WTC11 (cell line): ENCODE data around the gene STS. TPM values are rescaled to one million over a fixed set of nuclear protein-coding genes. Genes with fewer than 3 reads are reported as not detected.

Experiments
- ATAC-seq: fragments of 200-7000 bp; cut with Tn5 transposase; 2 replicates; pipeline ENCODE4 v1.10.0; 2021; ENCODE audit warnings: mild to moderate bottlenecking, moderate library complexity
- CTCF ChIA-PET: fragments of 300-600 bp; sonication (Branson Sonifier 250); formaldehyde crosslinking; loops from one replicate; lab custom pipeline; 2021; ENCODE audit warnings: antibody characterized with exemption; lab: Charles Lee
- POLR2A ChIA-PET: fragments of 350-600 bp; sonication (Branson Sonifier 250); formaldehyde crosslinking; loops from one replicate; lab custom pipeline; 2021; ENCODE audit warnings: antibody characterized with exemption; lab: Charles Lee
- DNase-seq: peaks from one replicate; pipeline ENCODE4 v3.0.0; 2021; ENCODE audit warnings: low spot score
- H3K27ac Mint-ChIP-seq: 2 replicates; pipeline ENCODE4 v1.8.0; 2021; ENCODE audit warnings: mixed read lengths
- H3K27me3 Mint-ChIP-seq: 2 replicates; pipeline ENCODE4 v1.8.0; 2021; ENCODE audit warnings: low read depth, mild to moderate bottlenecking, moderate library complexity, mixed read lengths
- H3K36me3 Mint-ChIP-seq: 2 replicates; pipeline ENCODE4 v1.8.0; 2021; ENCODE audit warnings: mixed read lengths
- H3K4me1 Mint-ChIP-seq: 2 replicates; pipeline ENCODE4 v1.8.0; 2022; ENCODE audit warnings: mixed read lengths
- H3K4me3 Mint-ChIP-seq: 2 replicates; pipeline ENCODE4 v1.8.0; 2021; ENCODE audit warnings: mild to moderate bottlenecking, moderate library complexity, mixed read lengths
- H3K9me3 Mint-ChIP-seq: 2 replicates; pipeline ENCODE4 v1.8.0; 2021; ENCODE audit warnings: mixed read lengths
- ATF6 ChIP-seq: sonication (generic); formaldehyde crosslinking; IDR thresholded peaks from 2 replicates; pipeline ENCODE4 v1.8.1; 2023; ENCODE audit warnings: mild to moderate bottlenecking, missing genetic modification reagents
- CDX4 ChIP-seq: fragments of 250-450 bp; sonication (Bioruptor Pico); IDR thresholded peaks from 2 replicates; pipeline ENCODE4 v1.9.0; 2021; ENCODE audit warnings: moderate library complexity, mild to moderate bottlenecking, inconsistent platforms, borderline replicate concordance
- CTCF ChIP-seq: fragments of 200-600 bp; IDR thresholded peaks from 2 replicates; pipeline ENCODE4 v1.8.0; 2022; ENCODE audit warnings: antibody characterized with exemption
- E2F4 ChIP-seq: sonication (generic); formaldehyde crosslinking; IDR thresholded peaks from 2 replicates; pipeline ENCODE4 v1.8.1; 2022; ENCODE audit warnings: low read depth, mild to moderate bottlenecking, moderate library complexity, missing genetic modification reagents, borderline replicate concordance
- E2F5 ChIP-seq: sonication (generic); formaldehyde crosslinking; IDR thresholded peaks from 2 replicates; pipeline ENCODE4 v1.8.1; 2022; ENCODE audit warnings: mild to moderate bottlenecking, moderate library complexity, missing genetic modification reagents
- FOXJ3 ChIP-seq: sonication (generic); formaldehyde crosslinking; IDR thresholded peaks from 2 replicates; pipeline ENCODE4 v1.9.0; 2021; ENCODE audit warnings: missing genetic modification reagents, mild to moderate bottlenecking, borderline replicate concordance
- IRF2 ChIP-seq: sonication (generic); formaldehyde crosslinking; IDR thresholded peaks from 2 replicates; pipeline ENCODE4 v1.8.0; 2022; ENCODE audit warnings: low read depth, missing genetic modification reagents, borderline replicate concordance
- KAT7 ChIP-seq: sonication (generic); formaldehyde crosslinking; IDR thresholded peaks from 2 replicates; pipeline ENCODE4 v1.8.1; 2023; ENCODE audit warnings: missing genetic modification reagents, mild to moderate bottlenecking, borderline replicate concordance
- MAX ChIP-seq: sonication (generic); formaldehyde crosslinking; IDR thresholded peaks from 2 replicates; pipeline ENCODE4 v1.8.0; 2022; ENCODE audit warnings: mild to moderate bottlenecking, missing genetic modification reagents
- MXD4 ChIP-seq: fragments of 250-450 bp; sonication (Bioruptor Pico); IDR thresholded peaks from 2 replicates; pipeline ENCODE4 v1.8.0; 2021; ENCODE audit warnings: mild to moderate bottlenecking, moderate library complexity, borderline replicate concordance
- NR1H2 ChIP-seq: sonication (generic); formaldehyde crosslinking; IDR thresholded peaks from 2 replicates; pipeline ENCODE4 v1.9.0; 2021; ENCODE audit warnings: mild to moderate bottlenecking, moderate library complexity, missing genetic modification reagents
- PRDM15 ChIP-seq: sonication (generic); formaldehyde crosslinking; IDR thresholded peaks from 2 replicates; pipeline ENCODE4 v1.8.0; 2022; ENCODE audit warnings: missing genetic modification reagents
- SMAD3 ChIP-seq: sonication (generic); formaldehyde crosslinking; IDR thresholded peaks from 2 replicates; pipeline ENCODE4 v1.8.0; 2022; ENCODE audit warnings: missing genetic modification reagents, mild to moderate bottlenecking, borderline replicate concordance
- SP1 ChIP-seq: sonication (generic); formaldehyde crosslinking; conservative IDR thresholded peaks from 2 replicates; pipeline ENCODE4 v1.8.1; 2022; ENCODE audit warnings: missing genetic modification reagents
- TEAD4 ChIP-seq: sonication (generic); formaldehyde crosslinking; IDR thresholded peaks from 2 replicates; pipeline ENCODE4 v1.8.0; 2022; ENCODE audit warnings: mild to moderate bottlenecking, missing genetic modification reagents
- ZNF138 ChIP-seq: sonication (generic); formaldehyde crosslinking; conservative IDR thresholded peaks from 2 replicates; pipeline ENCODE4 v1.8.1; 2022; ENCODE audit warnings: mild to moderate bottlenecking, moderate library complexity, missing genetic modification reagents
- ZNF263 ChIP-seq: sonication (generic); formaldehyde crosslinking; IDR thresholded peaks from 2 replicates; pipeline ENCODE4 v1.8.1; 2022; ENCODE audit warnings: low read depth, mild to moderate bottlenecking, moderate library complexity, missing genetic modification reagents
- ZNF281 ChIP-seq: sonication (generic); formaldehyde crosslinking; IDR thresholded peaks from 2 replicates; pipeline ENCODE4 v1.8.0; 2023; ENCODE audit warnings: mild to moderate bottlenecking, missing genetic modification reagents
- total RNA-seq: library from RNA; stranded (reverse); gene quantifications from 3 replicates; pipeline ENCODE4 v1.2.3, GENCODE V29; 2021

STS gene
- total RNA-seq, 1 experiment from 2014 or later, result 1.3 TPM

- TF ChIP-seq KAT7 (CRISPR knock-in tag), result no peak
- no peak for TF ChIP-seq FOXJ3 (CRISPR knock-in tag)
- TF ChIP-seq ZNF281 (CRISPR knock-in tag), result no peak
- no peak for TF ChIP-seq MAX (CRISPR knock-in tag)
- TF ChIP-seq ZNF138 (CRISPR knock-in tag), result no peak
- TF ChIP-seq ATF6 (CRISPR knock-in tag), result no peak
Measured at GRCh38 chrX:7153231-7153630, 5.7 kb downstream of the STS start (continued).

GRCh38 chrX:7154041-7154597 is 6.6 kb downstream of the STS start:
- H3K27ac Mint-ChIP-seq, result no peak overlapping the region
- no peak for DNase-seq
- TF ChIP-seq TEAD4 (CRISPR knock-in tag), result no peak
- TF ChIP-seq SP1 (CRISPR knock-in tag), result no peak
- no peak for TF ChIP-seq ZNF263
- no peak for TF ChIP-seq IRF2 (CRISPR knock-in tag)
- TF ChIP-seq CTCF, result no peak
- no peak for TF ChIP-seq NR1H2 (CRISPR knock-in tag)
- no peak for TF ChIP-seq PRDM15 (CRISPR knock-in tag)
- no peak for TF ChIP-seq MXD4 (CRISPR knock-in tag)
- TF ChIP-seq E2F5, result no peak
- no peak for TF ChIP-seq E2F4
- TF ChIP-seq CDX4 (CRISPR knock-in tag), result no peak
- TF ChIP-seq SMAD3 (CRISPR knock-in tag), result no peak

More at GRCh38 chrX:7154041-7154597, 6.6 kb downstream of the STS start:
- H3K27me3 Mint-ChIP-seq, result no peaks in the 10 kb centered on the region; the same call in 1 of the 2 replicates
- POLR2A ChIA-PET, result no interaction called here
- H3K4me1 Mint-ChIP-seq, result peaks cover 18% of the 10 kb centered on the region
- ATAC-seq, result no peak
- no peak overlapping the region; the same call in 1 of the 2 replicates for H3K4me3 Mint-ChIP-seq
- H3K9me3 Mint-ChIP-seq, result no peaks in the 10 kb centered on the region
- CTCF ChIA-PET, result interaction anchor here (0.9 kb wide), 1 partner anchor 37 kb away, joined by 3 read pairs; no protein-coding TSS in a partner anchor
- H3K36me3 Mint-ChIP-seq, result no peaks in the 10 kb centered on the region
